Endothelial cell of umbilical vein (primary cell): ENCODE data around the gene SPTLC3. TPM values are rescaled to one million over a fixed set of nuclear protein-coding genes. Genes with fewer than 3 reads are reported as not detected.

ENCODE experiments used
- BruUV-seq: library from RNA; stranded (reverse); fragments of 400-500 nt; replicated peaks from 2 replicates; lab custom pipeline; 2021; lab: Mats Ljungman, UMichigan
- CTCF ChIA-PET: fragments of 300-600, 350-600 bp; sonication (Branson Sonifier 250); formaldehyde crosslinking; loops from one replicate; lab custom pipeline; 2021; ENCODE audit warnings: antibody characterized with exemption, inconsistent platforms; lab: Charles Lee
- POLR2A ChIA-PET: fragments of 300-600, 350-600 bp; sonication (Branson Sonifier 250); formaldehyde crosslinking; loops from one replicate; lab custom pipeline; 2021; ENCODE audit warnings: antibody characterized with exemption, inconsistent platforms; lab: Charles Lee
- DNase-seq: peaks from one replicate; pipeline ENCODE4 v3.0.0-alpha.2; 2011; ENCODE audit warnings: low read depth, low spot score
- FAIRE-seq: peaks from 2 replicates; lab custom pipeline; 2011; peaks lifted over from hg19 to GRCh38; lab: Jason Lieb, UNC
- H2AFZ ChIP-seq: 2 replicates; pipeline ENCODE4 v1.6.0; 2012; ENCODE audit warnings: low read depth, low read length, control low read depth, inconsistent platforms
- H3K27ac ChIP-seq: 2 replicates; pipeline ENCODE4 v1.5.1; 2011; ENCODE audit warnings: low read depth, mild to moderate bottlenecking, control low read depth, low read length, moderate library complexity; ENCODE audit not compliant: insufficient read depth
- H3K27me3 ChIP-seq, 2 experiments: 2 replicates each; pipeline versions ENCODE4 v1.6.0 to v1.6.1; 2011; ENCODE audit warnings: low read length in 2 of 2, mixed read lengths in 1 of 2; ENCODE audit not compliant: control insufficient read depth in 2 of 2, insufficient read depth in 2 of 2
- H3K36me3 ChIP-seq, 2 experiments: 2 replicates in 1 of 2; 3 replicates in 1 of 2; pipeline ENCODE4 v1.5.1; 2011; ENCODE audit warnings: low read length in 2 of 2, mild to moderate bottlenecking in 1 of 2, moderate library complexity in 1 of 2; ENCODE audit not compliant: control insufficient read depth in 2 of 2, insufficient read depth in 2 of 2; ENCODE audit errors: extremely low read depth in 1 of 2
- H3K4me1 ChIP-seq: 3 replicates; pipeline ENCODE4 v1.5.1; 2011; ENCODE audit warnings: mild to moderate bottlenecking, low read length; ENCODE audit not compliant: control insufficient read depth, insufficient read depth; ENCODE audit errors: extremely low read depth
- H3K4me2 ChIP-seq: 2 replicates; pipeline ENCODE4 v1.6.1; 2011; ENCODE audit warnings: low read length, control low read depth, mixed read lengths; ENCODE audit not compliant: insufficient read depth
- H3K4me3 ChIP-seq, 3 experiments: fragments of 200-600 bp in 1 of 3; sonication (generic), shearing (Covaris generic) in 1 of 3; replicated peaks in 1 of 3; 2 replicates each; pipeline ENCODE4 v1.5.1; 2011 to 2016; ENCODE audit warnings: control low read depth in 3 of 3, low read length in 3 of 3, mild to moderate bottlenecking in 2 of 3, inconsistent platforms in 1 of 3, low read depth in 1 of 3, moderate library complexity in 1 of 3; ENCODE audit not compliant: insufficient read depth in 1 of 3
- H3K79me2 ChIP-seq: 2 replicates; pipeline ENCODE4 v1.6.0; 2012; ENCODE audit warnings: low read length, inconsistent platforms; ENCODE audit not compliant: control insufficient read depth, insufficient read depth
- H3K9ac ChIP-seq: replicated peaks from 2 replicates; pipeline ENCODE3; 2011; ENCODE audit warnings: low read length, control low read depth; ENCODE audit not compliant: insufficient read depth; ENCODE audit errors: extremely low read depth
- H3K9me1 ChIP-seq: replicated peaks from 3 replicates; pipeline ENCODE4 v1.6.0; 2011; ENCODE audit warnings: mild to moderate bottlenecking, low read length; ENCODE audit not compliant: control insufficient read depth, insufficient read depth; ENCODE audit errors: extremely low read depth
- H3K9me3 ChIP-seq: replicated peaks from 2 replicates; pipeline ENCODE4 v1.5.1; 2012; ENCODE audit warnings: low read length, inconsistent platforms; ENCODE audit not compliant: control insufficient read depth, insufficient read depth
- H4K20me1 ChIP-seq: replicated peaks from 2 replicates; pipeline ENCODE3; 2011; ENCODE audit warnings: mild to moderate bottlenecking, low read length; ENCODE audit not compliant: control insufficient read depth, insufficient read depth; ENCODE audit errors: extremely low read depth
- EZH2 ChIP-seq: IDR thresholded peaks from 2 replicates; pipeline ENCODE4 v1.6.1; 2012; ENCODE audit warnings: borderline replicate concordance, low read depth, mild to moderate bottlenecking, moderate library complexity, low read length, inconsistent platforms; ENCODE audit not compliant: severe bottlenecking
- FOS ChIP-seq: IDR thresholded peaks from 2 replicates; pipeline ENCODE4 v1.6.1; 2011; ENCODE audit warnings: mild to moderate bottlenecking, low read length, moderate library complexity, borderline replicate concordance; ENCODE audit not compliant: insufficient read depth
- GATA2 ChIP-seq: IDR thresholded peaks from 2 replicates; pipeline ENCODE4 v1.7.0; 2011; ENCODE audit warnings: low read depth, mild to moderate bottlenecking, moderate library complexity, mixed read lengths, low read length; ENCODE audit not compliant: insufficient read length, insufficient read depth
- JUN ChIP-seq: IDR thresholded peaks from 2 replicates; pipeline ENCODE4 v1.6.1; 2011; ENCODE audit warnings: borderline replicate concordance, low read depth; ENCODE audit not compliant: insufficient read length, insufficient read depth
- MYC ChIP-seq: IDR thresholded peaks from one replicate; pipeline ENCODE4 v1.6.1; 2011; ENCODE audit warnings: mild to moderate bottlenecking, low read depth, low read length
- POLR2A ChIP-seq: IDR thresholded peaks from 2 replicates; pipeline ENCODE4 v1.6.1; 2012; ENCODE audit warnings: low read depth, mild to moderate bottlenecking, control low read depth, low read length
- POLR2AphosphoS5 ChIP-seq: IDR thresholded peaks from 2 replicates; pipeline ENCODE4 v1.6.1; 2012; ENCODE audit warnings: low read depth, mild to moderate bottlenecking, control low read depth, low read length, moderate library complexity; ENCODE audit not compliant: insufficient read depth
- dilution Hi-C: fragments of 300-500 bp; cut with MboI; formaldehyde crosslinking; loops from one replicate; pipeline ENCODE4 v1.15.0; 2019; ENCODE audit warnings: low sequenced_read_pairs; ENCODE audit not compliant: extremely low pct_ligation_motif_present
- intact Hi-C: fragments of 100-400 bp; cut with micrococcal nuclease; formaldehyde crosslinking; loops from one replicate; pipeline ENCODE4 v1.10.0; 2022
- polyA plus RNA-seq, 4 experiments: library from polyadenylated mRNA; depleted of rRNA in 3 of 4; stranded (reverse) in 3 of 4; unstranded in 1 of 4; fragments of >200 nt; gene quantifications; 2 replicates each; pipeline versions ENCODE4 v1.2.1 to v1.2.3, GENCODE V29; 2011 to 2012; ENCODE audit warnings: missing spikeins in 1 of 4
- total RNA-seq: library from RNA; stranded (reverse); gene quantifications from 2 replicates; pipeline ENCODE4 v1.2.3, GENCODE V29; 2021
- TF ChIP-seq, protein P1 (sequence below), 2 donors: IDR thresholded peaks; 1 replicate in 1 of 2; 2 replicates in 1 of 2; pipeline ENCODE4 v1.5.1; 2011; ENCODE audit warnings: low read length in 2 of 2, mild to moderate bottlenecking in 2 of 2, moderate library complexity in 2 of 2, control low read depth in 1 of 2, inconsistent platforms in 1 of 2, low read depth in 1 of 2; ENCODE audit not compliant: insufficient read depth in 1 of 2; ENCODE audit errors: extremely low read depth in 1 of 2
- TF ChIP-seq, protein P2 (sequence below): IDR thresholded peaks from 2 replicates; pipeline ENCODE4 v1.6.1; 2011; ENCODE audit not compliant: insufficient read depth, insufficient read length

Gene SPTLC3
- total and polyA plus RNA-seq, 2 donors (not counting 3 experiments of a cell fraction or from before 2014, with no cell fraction given), result 0.29 to 0.35 TPM

DNA sequence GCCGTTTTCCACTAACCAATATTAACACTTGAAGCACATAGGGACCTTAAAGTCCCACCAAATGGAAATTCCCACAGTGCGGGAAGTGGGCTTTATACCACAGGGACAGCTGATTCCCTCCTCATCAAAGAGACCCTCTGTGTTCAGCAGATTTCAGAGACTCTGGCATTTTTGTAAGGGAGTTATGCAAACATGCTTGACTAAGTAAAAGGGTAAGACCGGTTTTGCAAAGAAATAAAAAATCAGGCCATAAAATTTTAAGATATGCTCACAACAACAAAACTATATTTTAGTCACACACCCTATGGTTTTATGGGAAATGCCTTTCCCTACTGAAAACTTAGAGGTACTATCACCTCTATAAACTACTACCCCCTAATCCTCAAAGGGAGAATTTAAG, 45.4 kb upstream of the SPTLC3 start:
- ChIA-PET POLR2A (no interaction called here), CTCF (interaction anchor here (1.1 to 11.3 kb wide), 2 partner anchors 23 to 36 kb away, joined by 3 to 299 read pairs; no protein-coding TSS in a partner anchor)
- Histone ChIP-seq H3K27ac (no peak overlapping the region), H2AFZ (no peak overlapping the region), H3K9me3 (no peaks in the 10 kb centered on the region), H3K9ac (no peak overlapping the region), H3K4me3 (no peak overlapping the region), H3K36me3 (no peaks in the 10 kb centered on the region), H3K79me2 (no peaks in the 10 kb centered on the region), H3K27me3 (no peaks in the 10 kb centered on the region), H3K9me1 (no peaks in the 10 kb centered on the region), H3K4me2 (no peak overlapping the region), H4K20me1 (no peaks in the 10 kb centered on the region), H3K4me1 (peaks cover 3% of the 10 kb centered on the region)
- no peak for DNase-seq
- dilution Hi-C loops (no loop called here), intact Hi-C loops (no loop called here)
- no peak for FAIRE-seq
- TF ChIP-seq, protein P1, sequence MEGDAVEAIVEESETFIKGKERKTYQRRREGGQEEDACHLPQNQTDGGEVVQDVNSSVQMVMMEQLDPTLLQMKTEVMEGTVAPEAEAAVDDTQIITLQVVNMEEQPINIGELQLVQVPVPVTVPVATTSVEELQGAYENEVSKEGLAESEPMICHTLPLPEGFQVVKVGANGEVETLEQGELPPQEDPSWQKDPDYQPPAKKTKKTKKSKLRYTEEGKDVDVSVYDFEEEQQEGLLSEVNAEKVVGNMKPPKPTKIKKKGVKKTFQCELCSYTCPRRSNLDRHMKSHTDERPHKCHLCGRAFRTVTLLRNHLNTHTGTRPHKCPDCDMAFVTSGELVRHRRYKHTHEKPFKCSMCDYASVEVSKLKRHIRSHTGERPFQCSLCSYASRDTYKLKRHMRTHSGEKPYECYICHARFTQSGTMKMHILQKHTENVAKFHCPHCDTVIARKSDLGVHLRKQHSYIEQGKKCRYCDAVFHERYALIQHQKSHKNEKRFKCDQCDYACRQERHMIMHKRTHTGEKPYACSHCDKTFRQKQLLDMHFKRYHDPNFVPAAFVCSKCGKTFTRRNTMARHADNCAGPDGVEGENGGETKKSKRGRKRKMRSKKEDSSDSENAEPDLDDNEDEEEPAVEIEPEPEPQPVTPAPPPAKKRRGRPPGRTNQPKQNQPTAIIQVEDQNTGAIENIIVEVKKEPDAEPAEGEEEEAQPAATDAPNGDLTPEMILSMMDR (IDR thresholded peaks at IDR 0.05; ENCODE audit: extremely low read depth in 1 of 2, insufficient read depth in 1 of 2, low read depth in 1 of 2, low read length in 2 of 2), result no peak
- no peak for TF ChIP-seq GATA2
- no peak for TF ChIP-seq POLR2A
- no peak for TF ChIP-seq JUN
- no peak for TF ChIP-seq MYC
- no peak for TF ChIP-seq POLR2AphosphoS5
- TF ChIP-seq, protein P2, sequence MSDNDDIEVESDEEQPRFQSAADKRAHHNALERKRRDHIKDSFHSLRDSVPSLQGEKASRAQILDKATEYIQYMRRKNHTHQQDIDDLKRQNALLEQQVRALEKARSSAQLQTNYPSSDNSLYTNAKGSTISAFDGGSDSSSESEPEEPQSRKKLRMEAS, result no peak
- TF ChIP-seq EZH2, result no peak
- TF ChIP-seq FOS, result no peak
- no TSS peak for BruUV-seq
